DND-41 (cell line): ENCODE results near the gene CDC14A.
"Not testable (repeated sequence)": the region's sequence is repeated elsewhere in the genome, so short reads cannot be mapped to it uniquely, and the experiment has no call there.

Source experiments
- ATAC-seq: fragments of 200-7000 bp; cut with Tn5 transposase; 3 replicates; pipeline ENCODE4 v1.9.1; 2021; ENCODE audit warnings: low read depth; ENCODE audit not compliant: insufficient read depth
- DNase-seq: peaks from one replicate; pipeline ENCODE4 v3.0.0-alpha.2; 2020
- H2AFZ ChIP-seq: 2 replicates; pipeline ENCODE4 v1.6.0; 2012; ENCODE audit warnings: low read depth, low read length
- H3K27ac ChIP-seq: 2 replicates; pipeline ENCODE4 v1.5.1; 2012; ENCODE audit warnings: low read length, inconsistent platforms
- H3K27me3 ChIP-seq: fragments of 200-600 bp; sonication (generic); 2 replicates; pipeline ENCODE4 v1.6.0; 2012; ENCODE audit warnings: low read length, mild to moderate bottlenecking, inconsistent platforms; ENCODE audit not compliant: insufficient read depth, poor library complexity
- H3K36me3 ChIP-seq: 2 replicates; pipeline ENCODE4 v1.5.1; 2012; ENCODE audit warnings: low read length, inconsistent platforms; ENCODE audit not compliant: insufficient read depth
- H3K4me1 ChIP-seq: 2 replicates; pipeline ENCODE4 v1.5.1; 2012; ENCODE audit warnings: mild to moderate bottlenecking, low read length; ENCODE audit not compliant: insufficient read depth
- H3K4me2 ChIP-seq: 2 replicates; pipeline ENCODE4 v1.6.0; 2012; ENCODE audit warnings: mild to moderate bottlenecking, moderate library complexity, low read length, inconsistent platforms; ENCODE audit not compliant: insufficient read depth
- H3K4me3 ChIP-seq, 2 experiments: fragments of 200-600 bp in 1 of 2; shearing (Covaris generic) in 1 of 2; 2 replicates each; pipeline ENCODE4 v1.5.1; 2012 to 2016; ENCODE audit warnings: inconsistent platforms in 2 of 2, low read length in 2 of 2, mild to moderate bottlenecking in 2 of 2, low read depth in 1 of 2, moderate library complexity in 1 of 2
- H3K79me2 ChIP-seq: 2 replicates; pipeline ENCODE4 v1.6.0; 2012; ENCODE audit warnings: low read length, inconsistent platforms; ENCODE audit not compliant: insufficient read depth
- H3K9ac ChIP-seq: 2 replicates; pipeline ENCODE4 v1.6.0; 2012; ENCODE audit warnings: low read depth, mild to moderate bottlenecking, inconsistent platforms, low read length, moderate library complexity
- H3K9me3 ChIP-seq: 2 replicates; pipeline ENCODE4 v1.5.1; 2012; ENCODE audit warnings: low read length, moderate library complexity, mild to moderate bottlenecking, inconsistent platforms; ENCODE audit not compliant: insufficient read depth, severe bottlenecking
- H4K20me1 ChIP-seq: 2 replicates; pipeline ENCODE4 v1.6.0; 2012; ENCODE audit warnings: low read length; ENCODE audit not compliant: insufficient read depth
- EZH2 ChIP-seq: IDR thresholded peaks from 3 replicates; pipeline ENCODE4 v1.6.1; 2012; ENCODE audit warnings: borderline replicate concordance, low read depth, mild to moderate bottlenecking, moderate library complexity, low read length, inconsistent platforms; ENCODE audit not compliant: severe bottlenecking
- TF ChIP-seq, protein P1 (sequence below): IDR thresholded peaks from 2 replicates; pipeline ENCODE4 v1.5.1; 2012; ENCODE audit warnings: borderline replicate concordance, low read length, moderate library complexity, mild to moderate bottlenecking; ENCODE audit not compliant: poor library complexity, severe bottlenecking; ENCODE audit errors: extremely low read depth

Gene CDC14A

DNA sequence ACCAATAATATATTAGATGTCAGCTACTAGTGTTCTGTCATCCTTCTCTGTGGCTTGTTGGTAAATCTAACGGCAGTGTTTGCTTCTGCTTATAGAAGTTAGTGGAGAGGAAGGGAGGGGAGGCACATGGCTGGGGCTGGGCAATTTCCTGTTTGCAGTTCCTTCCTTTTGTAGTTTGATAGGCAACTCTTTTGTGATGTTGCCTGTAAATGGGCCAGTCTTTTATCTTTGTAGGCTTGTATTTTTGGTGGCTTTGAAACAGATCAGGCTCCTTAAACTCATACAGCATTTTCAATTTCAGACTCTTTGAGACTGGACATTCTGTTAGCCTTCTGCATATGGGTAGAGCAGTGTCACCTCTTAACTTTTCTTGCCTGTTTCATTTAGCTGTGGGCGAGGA, 48.1 kb downstream of the CDC14A start:
- peak overlapping the region; percentile 58 for H2AFZ ChIP-seq
- no peak for TF ChIP-seq EZH2
- TF ChIP-seq, protein P1, sequence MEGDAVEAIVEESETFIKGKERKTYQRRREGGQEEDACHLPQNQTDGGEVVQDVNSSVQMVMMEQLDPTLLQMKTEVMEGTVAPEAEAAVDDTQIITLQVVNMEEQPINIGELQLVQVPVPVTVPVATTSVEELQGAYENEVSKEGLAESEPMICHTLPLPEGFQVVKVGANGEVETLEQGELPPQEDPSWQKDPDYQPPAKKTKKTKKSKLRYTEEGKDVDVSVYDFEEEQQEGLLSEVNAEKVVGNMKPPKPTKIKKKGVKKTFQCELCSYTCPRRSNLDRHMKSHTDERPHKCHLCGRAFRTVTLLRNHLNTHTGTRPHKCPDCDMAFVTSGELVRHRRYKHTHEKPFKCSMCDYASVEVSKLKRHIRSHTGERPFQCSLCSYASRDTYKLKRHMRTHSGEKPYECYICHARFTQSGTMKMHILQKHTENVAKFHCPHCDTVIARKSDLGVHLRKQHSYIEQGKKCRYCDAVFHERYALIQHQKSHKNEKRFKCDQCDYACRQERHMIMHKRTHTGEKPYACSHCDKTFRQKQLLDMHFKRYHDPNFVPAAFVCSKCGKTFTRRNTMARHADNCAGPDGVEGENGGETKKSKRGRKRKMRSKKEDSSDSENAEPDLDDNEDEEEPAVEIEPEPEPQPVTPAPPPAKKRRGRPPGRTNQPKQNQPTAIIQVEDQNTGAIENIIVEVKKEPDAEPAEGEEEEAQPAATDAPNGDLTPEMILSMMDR = no peak
- H3K36me3 ChIP-seq = peaks cover 3% of the 10 kb centered on the region; the same call in 1 of the 2 replicates
- peak overlapping the region; percentile 51 for H3K9ac ChIP-seq
- H3K9me3 ChIP-seq = no peaks in the 10 kb centered on the region
- H3K4me1 ChIP-seq = peaks cover 23% of the 10 kb centered on the region
- H3K27me3 ChIP-seq = no peaks in the 10 kb centered on the region
- H4K20me1 ChIP-seq = no peaks in the 10 kb centered on the region
- H3K4me3 ChIP-seq = peak overlapping the region in 1 of 2 experiments; percentile 35; a peak in 2 of 4 replicates
- H3K79me2 ChIP-seq = peaks cover 12% of the 10 kb centered on the region
- H3K27ac ChIP-seq = peak overlapping the region; percentile 94
- H3K4me2 ChIP-seq = peak overlapping the region; percentile 57
- DNase-seq = peak; percentile 85
- ATAC-seq = peak; percentile 99

DNA sequence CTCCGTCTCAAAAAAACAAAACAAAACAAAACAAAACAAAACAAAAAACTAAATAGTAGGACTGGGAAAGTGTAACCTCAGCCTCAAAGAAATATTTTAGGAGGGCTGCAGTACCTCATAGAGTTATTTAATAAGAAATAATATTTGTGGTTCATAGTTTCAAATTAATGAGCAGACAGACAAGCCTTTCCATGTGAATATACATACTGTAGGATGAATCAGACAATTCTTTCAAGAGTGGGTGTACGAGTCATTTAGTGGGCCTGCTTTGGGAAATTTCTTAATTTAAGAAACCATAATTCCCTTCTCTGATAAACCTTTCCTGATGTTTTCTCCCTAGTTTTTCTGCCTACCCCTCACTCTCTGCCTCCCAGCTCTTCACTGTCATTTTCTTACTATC, 52.5 kb downstream of the CDC14A start:
- Histone ChIP-seq H3K27ac (no peak overlapping the region), H3K9ac (no peak overlapping the region), H3K79me2 (peaks cover 12% of the 10 kb centered on the region), H3K9me3 (no peaks in the 10 kb centered on the region), H3K4me3 (no peak overlapping the region), H3K4me1 (peaks cover 16% of the 10 kb centered on the region), H3K4me2 (no peak overlapping the region), H4K20me1 (no peaks in the 10 kb centered on the region), H3K36me3 (peaks cover 3% of the 10 kb centered on the region; the same call in 1 of the 2 replicates), H2AFZ (no peak overlapping the region), H3K27me3 (no peaks in the 10 kb centered on the region)
- ATAC-seq (no peak), DNase-seq (no peak)
- no peak for TF ChIP-seq EZH2
- TF ChIP-seq, protein P1 = no peak

DNA sequence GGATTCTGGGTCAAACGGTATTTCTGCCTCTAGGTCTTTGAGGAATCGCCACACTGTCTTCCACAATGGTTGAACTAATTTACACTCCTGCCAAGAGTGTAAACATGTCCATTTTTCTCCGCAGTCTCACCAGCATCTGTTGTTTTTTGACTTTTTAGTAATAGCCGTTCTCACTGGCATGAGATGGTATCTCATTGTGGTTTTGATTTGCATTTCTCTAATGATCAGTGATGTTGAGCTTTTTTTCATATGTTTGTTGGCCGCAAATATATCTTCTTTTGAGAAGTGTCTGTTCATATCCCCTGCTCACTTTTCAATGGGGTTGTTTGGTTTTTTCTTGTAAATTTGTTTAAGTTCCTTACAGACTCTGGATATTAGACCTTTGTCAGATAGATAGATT, 53.6 kb downstream of the CDC14A start:
- H3K27me3 ChIP-seq, H3K27ac ChIP-seq, H3K9me3 ChIP-seq, H4K20me1 ChIP-seq, H3K9ac ChIP-seq, H3K36me3 ChIP-seq, H3K79me2 ChIP-seq, H3K4me1 ChIP-seq, DNase-seq, H3K4me3 ChIP-seq, H3K4me2 ChIP-seq, ATAC-seq, H2AFZ ChIP-seq: not testable (repeated sequence)

DNA sequence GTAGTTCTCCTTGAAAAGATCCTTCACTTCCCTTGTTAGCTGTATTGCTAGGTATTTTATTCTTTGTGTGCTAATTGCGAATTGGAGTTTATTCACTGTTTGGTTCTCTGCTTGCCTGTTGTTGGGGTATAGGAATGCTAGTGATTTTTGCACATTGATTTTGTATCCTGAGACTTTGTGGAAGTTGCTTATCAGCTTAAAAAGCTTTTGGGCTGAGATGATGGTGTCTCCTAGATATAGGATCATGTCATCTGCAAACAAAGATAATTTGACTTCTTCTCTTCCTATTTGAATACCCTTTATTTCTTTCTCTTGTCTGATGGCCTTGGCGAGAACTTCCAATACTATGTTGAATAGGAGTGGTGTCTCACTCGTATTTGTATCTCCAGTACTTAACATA, 55.1 kb downstream of the CDC14A start:
- not testable (repeated sequence) for H3K4me1 ChIP-seq, H3K4me2 ChIP-seq, H3K4me3 ChIP-seq, H3K36me3 ChIP-seq, ATAC-seq, DNase-seq, H3K27ac ChIP-seq, H4K20me1 ChIP-seq, H2AFZ ChIP-seq, H3K9me3 ChIP-seq, H3K27me3 ChIP-seq, H3K79me2 ChIP-seq, H3K9ac ChIP-seq
